Activated CD4-positive, alpha-beta T cell treated with anti-CD3 and anti-CD28 coated beads for 48 hours (primary cell): Measurements from ENCODE around the gene COL27A1.

Source experiments
- DNase-seq: peaks from one replicate; pipeline ENCODE4 v3.0.0-alpha.2; 2020

COL27A1 gene

DNA sequence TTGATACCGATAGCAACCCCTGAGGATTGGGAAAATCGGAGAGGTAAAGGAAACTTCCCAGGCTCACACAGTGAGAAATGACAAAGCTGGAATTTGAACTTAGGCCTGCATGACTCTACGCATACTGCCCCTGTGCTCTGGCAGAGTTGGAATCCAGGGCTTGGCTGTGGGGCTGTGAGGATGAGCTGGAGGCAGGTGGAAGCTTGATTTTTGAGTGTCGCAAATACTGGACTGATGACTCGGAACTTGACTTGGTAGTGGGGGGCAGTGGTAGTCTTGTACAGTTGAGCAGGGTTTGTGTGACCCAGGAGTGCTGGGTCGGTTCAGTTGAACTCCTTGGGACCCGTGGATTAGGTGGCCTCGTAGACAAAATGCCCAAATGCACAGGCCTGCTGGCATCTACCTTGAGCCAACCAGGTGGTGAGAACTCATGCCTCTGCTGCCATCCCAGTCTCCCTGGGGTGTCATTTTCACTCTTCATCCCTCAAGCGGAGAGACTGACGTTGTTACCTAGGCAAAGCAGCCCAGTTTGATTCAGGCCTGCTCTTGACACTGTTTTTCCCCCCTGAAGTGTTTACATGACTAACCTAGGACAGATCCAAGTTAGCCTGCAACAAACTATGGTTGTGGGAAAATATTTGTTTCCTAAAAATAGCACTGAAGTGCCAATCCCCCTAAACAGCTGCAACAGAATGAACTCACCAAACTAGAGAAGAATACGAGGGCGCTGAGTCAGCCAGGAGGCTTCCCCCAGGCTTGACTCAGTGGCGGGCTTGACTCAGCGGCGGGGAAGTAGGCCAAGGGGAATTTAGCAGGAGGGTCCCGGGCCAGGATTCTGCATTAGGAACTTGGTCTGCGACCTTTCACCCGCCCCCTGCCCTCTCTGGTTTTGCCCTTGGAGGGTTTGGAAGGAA is 121.8 kb downstream of the COL27A1 start:
- DNase-seq = no peak

DNA sequence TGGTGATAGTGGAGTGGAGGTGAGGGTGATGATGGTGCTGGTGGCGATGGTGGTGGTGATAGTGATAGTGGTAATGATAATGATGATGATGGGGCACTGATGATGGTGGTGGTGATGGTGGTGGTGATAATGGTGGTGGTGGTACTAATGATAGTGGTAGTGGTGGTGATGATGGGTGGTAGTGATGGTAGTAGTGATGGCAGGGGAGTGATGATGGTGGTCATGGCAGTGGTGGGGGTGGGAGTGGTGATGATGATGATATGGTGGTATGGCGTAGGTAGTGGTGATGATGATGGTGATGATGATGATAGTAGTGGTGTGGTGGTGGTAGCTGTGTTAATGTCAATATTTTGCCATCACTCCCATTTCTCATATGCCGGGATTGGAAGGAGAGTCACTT is 123.0 kb downstream of the COL27A1 start:
- DNase-seq = no peak

DNA sequence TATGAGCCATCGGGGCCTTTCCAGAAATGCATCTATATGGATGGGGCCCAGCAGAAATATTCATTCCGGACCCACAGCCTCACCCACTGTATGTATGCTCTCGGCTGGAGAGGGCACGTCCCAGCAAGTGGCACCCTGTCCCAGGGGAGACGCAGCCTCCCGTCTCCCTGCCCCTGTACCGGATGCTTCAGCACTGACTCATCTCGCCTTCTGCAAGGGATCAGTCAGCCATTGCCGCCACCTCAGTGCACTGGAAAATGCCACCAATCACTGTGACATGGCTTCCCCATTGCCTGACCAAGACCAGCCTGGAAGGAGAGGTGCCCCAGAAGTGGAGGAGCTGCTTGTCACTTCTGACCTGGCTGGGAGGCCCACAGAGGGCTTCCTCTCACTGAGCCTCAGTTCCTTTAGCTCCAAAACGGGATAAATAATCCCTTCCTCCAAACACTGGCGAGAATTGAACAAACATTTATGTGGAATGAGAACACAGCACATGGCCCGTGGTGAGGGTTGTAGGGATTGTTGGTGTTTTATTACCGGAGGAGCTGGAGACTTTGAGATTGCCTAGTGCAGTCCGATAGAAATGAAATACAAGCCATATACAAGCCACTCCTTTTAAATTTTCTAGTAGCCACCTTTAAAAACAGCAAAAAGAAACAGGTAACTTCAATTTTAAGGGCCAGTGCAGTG is 123.7 kb downstream of the COL27A1 start:
- DNase-seq = no peak

DNA sequence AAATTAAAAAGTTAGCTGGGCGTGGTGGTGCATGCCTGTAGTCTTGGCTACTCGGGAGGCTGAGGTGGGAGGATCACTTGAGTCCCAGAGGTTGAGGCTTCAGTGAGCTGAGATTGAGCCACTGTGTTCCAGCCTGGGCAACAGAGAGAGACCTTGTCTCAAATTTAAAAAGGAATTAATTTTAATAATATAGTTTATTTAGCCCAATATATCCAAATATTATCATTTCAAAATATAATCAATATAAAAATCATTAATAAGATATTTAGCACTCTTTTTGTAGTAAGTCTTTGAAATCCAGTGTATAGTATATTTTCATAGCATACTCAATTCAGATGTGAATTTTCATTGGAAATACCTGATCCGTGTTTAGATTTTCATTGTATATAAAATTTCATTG is 124.4 kb downstream of the COL27A1 start:
- no peak for DNase-seq

DNA sequence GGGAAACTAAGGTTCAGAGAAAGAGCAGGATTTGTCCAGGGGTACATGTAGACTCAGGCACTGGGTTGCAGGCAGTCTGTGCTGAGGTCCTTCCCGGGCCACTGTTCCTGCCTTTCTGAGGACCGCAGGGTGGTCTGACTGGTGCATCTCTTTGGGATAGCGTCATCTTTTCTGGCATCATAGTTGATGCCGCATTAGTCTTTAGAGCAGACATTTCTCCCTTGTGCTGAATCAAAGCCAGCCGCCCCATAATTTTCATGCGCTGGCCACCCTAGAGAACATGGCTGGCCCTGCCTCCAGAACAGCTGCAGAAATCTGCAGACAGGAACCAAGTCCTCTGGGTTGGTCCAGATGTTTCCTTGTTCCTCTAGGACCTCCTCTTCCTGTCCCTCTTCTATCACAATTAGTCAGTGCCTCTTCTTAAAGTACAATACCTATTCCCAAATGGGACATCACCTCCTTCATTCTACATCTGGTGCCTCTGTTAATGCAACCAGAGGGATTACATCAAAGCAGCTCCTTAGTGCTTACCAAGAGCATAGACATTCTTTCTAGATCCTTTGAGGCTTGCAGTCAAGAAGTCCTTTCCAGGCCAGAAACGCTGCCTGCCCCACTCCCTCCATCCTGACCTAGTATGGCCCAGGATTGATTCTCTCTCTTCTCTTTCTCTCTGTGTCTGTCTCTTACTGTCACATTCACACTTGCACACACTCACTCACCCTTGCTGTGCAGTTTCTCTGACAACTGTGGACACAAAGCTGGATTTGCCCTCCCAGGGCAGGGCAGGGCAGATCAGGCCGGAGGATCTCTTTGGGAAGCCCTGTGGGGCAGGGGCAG is 125.5 kb downstream of the COL27A1 start:
- DNase-seq = no peak

DNA sequence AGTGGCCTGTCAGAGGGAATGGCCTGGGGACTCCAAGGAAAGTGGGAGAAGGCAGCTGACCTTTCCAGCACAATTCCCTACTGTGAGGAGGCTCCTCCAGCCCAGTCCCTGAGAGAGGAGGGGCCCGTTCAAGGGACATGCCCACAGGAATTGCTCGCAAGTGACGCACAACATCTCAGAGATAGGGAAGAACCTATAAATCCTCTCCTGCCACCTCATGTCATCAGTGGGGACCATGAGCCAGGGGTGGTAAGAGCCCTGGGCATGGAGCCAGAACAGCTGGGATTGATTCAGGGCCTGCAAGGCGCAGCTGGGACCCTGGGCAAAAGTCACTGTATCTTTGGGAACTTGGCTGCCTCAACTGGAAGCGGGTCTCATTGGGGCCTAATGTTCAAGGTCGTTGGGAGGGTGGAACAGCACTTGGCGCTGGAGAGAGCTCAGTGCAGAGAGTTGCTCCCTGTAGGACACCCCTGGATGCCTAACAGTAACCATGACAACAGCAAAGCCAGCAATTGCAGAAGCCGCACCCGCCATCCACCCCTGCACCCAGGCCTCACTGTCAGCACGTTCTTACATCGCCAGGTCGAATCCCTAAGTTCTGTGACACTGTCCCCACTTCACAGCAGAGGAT is 126.3 kb downstream of the COL27A1 start:
- DNase-seq = no peak

DNA sequence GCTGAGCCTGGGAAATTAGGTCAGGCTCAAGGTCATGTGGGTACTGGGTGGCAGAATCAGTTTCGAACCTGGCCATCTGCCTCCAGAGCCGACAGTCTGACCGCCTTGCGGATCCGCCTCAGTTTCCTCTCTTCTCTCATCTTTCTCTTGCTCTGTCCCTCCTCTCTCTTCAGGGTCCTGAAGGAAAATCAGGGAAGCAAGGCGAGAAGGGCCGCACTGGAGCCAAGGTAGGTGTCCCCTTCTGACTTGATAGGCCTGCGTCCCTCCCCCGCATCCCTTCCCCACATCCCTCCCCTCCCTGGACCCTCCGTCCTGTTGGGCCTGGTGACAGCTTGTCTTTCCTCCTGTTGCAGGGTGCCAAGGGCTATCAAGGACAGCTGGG is 126.8 kb downstream of the COL27A1 start:
- no peak for DNase-seq

DNA sequence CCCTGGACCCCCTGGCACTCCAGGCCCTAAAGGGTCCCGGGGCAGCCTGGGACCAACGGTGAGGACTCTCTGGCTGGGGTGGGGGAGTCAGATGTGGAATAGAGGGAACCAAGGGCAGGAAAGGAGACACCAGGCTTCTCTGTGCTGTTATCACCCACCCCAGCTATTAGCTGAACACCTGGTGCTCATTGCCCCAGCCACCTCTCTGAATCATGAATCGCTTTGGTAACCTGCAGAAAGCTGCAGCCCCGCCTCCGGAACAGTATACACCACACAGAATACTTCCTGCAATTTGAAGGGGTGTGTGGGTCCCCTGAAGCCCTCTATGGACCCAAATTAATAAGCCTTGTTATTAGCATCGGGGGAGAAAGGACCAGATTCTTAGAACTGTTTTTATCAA is 127.2 kb downstream of the COL27A1 start:
- no peak for DNase-seq

DNA sequence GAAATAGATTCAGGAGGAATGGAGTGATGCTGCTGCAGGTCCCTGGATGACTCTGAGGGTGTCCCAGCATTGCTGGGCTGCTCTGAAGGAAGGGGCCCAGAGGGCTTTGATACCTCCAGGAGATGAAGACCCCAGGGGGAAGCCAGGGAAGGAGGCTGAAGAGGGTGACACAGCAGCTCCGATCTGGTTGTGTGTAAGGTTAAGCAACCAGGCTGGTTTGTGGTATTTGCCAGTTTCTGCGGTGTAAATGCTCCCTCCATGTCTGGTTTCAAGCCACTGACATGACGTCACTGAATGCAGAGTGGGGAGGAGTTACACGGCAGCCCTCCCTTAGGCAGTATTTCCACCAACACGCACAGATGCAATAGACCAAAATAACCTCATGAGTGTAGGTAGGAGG is 127.6 kb downstream of the COL27A1 start:
- peak; percentile 36 for DNase-seq

DNA sequence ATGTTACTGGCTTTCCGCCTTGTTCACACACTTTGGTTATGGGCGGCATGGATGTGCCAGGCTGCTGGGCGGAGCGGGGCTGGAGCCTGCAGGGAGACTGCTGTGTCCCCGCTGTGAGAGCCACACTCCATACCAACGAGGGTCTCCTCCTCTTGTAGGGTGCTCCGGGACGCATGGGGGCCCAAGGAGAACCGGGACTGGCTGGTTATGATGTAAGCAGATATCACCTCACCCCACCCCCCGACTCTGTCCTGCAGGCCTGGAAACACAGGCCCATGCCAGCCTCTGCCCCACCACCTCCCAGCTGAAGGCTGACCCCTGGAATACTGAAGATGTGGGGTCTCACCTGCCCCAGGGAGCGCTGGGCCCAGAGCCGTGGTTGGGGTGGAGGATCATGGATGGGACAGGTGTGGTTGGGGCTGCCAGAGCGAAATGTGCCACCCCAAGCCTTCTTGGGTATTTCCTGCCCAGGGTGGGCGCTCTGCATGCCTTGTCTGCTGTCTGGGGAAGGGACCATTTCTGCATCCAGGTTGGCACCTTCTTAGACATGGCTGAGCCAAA is 128.3 kb downstream of the COL27A1 start:
- no peak for DNase-seq

DNA sequence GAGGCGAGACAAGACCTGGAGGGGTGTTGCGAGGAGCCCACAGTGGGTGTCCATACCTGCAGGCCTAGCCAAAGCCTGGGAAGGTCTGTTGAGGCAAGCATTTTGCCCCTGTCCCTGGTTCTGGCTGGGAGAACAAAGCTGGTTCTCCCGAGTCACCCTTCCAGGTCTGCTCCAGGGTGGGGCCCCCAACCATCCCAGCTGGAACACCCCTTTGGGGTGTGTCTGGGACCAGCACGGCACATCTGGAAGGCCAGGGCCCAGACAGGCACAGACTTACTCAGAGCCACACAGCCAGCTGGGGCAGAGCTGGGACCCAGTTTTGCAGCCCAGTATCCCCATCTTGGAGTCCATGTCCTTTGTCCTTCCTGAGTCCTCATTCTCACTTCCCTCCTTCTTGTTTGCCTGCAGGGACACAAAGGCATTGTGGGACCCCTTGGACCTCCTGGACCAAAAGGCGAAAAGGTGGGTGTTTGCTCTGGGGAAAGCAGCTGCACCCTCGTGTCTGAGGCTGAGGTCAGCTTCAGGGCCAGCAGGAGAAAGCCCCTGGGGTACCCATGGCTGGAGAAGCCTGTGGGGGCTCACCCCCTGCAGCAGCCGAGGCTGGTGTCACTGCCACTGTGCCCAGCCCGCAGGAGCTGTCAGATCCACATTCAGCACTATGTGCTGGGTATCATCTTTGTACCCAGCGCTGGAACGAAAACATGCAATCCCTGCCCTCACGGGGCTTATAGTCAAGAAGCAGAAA is 129.2 kb downstream of the COL27A1 start:
- no peak for DNase-seq

DNA sequence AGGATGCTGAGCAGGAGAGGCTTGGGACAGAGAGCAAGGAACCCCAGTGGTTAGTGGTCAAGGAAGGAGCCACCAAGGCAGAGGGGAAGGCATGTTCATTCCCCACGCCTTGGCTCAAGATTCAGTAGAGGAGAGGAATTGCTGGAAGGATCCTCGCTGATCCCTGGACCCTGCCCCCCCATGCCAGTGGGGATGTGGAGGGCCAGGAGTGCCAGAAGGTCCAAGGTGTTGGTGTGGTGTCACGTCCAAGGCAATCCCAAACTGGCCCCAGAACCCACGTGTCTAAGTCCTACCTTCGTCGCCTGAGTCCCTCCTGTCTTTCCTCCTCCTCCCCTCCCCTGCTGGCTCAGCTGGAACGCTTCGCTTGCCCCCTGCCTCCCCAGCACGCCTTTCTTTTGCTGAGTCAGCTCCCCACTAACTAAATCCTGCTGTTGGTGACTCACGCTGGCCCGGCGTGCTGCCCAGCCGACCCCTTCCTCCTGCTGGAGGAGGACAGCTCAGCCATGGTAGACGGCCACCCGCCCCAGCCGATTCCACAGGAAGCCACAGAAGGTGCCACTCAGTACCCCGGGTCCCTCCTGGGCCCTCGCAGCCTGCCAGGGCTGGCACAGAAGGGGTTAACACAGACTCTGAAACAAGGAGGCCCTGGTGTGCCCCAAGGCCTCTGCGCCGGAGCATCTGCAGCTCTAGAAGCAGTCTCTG is 130.0 kb downstream of the COL27A1 start:
- no peak for DNase-seq

DNA sequence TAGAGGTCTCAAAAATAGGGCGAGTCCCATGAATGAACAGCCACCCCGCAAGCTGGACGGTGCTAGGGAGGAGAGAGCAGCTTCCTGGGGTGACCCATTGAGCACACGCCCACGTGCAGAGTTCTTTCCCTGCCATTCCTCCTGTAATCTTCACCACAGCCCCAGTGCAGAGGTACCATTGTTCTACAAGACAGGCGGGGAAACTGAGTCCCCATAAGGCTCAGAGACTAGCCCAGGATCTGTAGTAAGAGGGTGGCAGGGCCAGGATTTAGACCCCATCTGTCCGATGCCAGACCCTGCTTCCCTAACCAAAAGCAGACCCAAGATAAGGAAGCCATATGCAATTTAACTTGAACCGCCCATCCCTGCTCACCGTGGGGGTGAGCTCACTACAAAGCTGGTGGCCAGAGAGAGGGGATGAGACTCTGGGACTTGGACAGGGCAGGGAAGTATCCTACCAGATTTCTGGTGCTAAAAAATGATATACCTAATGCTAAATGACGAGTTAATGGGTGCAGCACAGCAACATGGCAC is 130.9 kb downstream of the COL27A1 start:
- DNase-seq = no peak

DNA sequence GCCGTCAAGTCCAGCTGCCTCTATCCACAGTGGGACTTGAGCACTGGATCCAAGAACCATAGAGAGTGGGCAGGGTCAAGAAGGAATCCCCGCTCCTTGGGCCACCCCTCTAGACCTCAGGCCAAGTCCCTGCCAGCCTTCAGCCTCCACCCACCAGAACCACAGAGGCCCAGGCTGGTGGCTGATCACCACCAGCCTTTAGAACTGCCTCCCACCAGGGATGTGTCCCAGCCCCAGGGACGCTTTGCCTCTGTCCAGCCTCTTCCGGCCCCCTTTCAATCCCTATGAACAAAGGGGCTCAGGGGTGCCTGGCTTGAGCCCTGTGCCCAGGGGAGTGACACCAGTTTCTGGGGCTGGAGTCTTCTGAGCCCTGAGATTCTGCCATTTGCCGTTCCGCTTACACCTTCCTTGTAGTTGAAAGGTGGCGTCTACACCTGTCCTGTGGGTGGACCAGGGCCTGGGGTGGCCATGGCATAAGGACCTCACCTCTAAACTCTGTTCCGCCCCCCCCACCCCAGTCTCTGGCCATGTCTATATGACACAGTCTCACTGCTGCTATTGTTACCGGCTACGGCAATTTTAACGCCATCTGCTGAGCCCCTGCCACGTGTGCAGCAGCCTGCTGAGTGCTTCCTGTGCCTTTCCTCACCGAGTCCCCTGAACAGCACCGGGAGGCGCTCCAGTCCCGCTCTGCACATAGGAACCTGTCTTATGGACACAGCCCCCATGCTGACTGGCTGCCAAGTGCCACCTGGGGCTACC is 131.8 kb downstream of the COL27A1 start:
- no peak for DNase-seq

DNA sequence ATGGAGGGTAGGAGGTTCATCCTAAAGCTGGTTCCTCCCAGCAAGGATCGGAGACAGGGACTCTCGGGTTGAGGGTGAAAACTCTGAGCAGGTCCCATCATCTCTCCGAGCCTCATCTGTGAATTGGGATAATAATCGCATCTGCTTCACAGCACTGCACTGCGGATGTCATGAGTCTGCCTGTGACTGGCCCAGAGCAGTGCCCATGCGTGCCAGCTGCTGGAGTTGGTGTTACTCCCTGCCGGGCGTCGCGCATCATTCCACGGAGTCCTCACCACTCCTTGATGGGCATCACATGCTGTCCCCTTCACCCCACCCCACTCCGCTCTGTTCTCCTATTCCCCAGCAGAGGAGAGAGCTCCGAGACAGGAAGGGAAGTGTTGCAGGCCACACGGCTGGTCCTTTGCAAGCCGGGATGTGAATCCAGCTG is 132.4 kb downstream of the COL27A1 start:
- DNase-seq = no peak

DNA sequence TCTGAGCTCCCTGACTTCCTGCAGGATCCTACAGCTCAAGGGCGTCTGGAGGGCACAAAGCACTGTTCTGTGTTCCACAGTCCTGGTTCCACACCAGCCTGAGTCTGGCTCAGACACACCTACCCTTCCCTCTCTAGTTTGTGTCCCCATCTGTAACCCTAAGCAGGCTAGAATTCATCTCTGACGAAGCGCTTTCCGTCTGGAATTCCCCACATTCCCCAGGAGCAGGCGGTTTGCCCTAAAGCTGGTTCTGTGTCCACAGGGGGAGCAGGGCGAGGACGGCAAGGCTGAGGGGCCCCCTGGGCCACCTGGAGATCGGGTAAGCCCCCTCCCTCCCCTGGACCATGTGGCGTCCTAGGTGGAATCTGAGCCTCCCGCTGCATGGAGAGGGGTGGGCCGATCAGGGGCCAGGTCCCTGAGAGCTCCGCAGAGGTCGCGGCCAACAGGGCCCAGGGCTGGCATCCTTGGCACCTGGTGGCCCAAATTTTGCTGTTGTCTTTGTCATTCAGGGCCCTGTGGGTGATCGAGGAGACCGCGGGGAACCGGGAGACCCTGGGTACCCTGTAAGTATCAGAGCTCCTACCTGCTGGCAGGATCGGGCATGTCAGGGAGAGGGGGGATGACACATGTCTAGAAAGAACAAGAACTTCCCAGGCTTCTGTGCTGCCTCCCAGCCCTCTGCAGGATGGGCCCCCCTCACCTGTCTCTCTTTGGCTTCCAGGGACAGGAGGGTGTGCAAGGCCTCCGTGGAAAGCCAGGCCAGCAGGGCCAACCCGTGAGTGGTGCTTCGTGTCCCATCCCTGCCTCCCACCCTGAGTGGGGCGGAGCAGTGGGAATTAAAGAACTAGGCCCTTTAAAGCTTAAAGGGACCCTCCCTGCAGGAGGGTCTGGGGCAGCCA is 133.1 kb downstream of the COL27A1 start:
- DNase-seq = no peak

DNA sequence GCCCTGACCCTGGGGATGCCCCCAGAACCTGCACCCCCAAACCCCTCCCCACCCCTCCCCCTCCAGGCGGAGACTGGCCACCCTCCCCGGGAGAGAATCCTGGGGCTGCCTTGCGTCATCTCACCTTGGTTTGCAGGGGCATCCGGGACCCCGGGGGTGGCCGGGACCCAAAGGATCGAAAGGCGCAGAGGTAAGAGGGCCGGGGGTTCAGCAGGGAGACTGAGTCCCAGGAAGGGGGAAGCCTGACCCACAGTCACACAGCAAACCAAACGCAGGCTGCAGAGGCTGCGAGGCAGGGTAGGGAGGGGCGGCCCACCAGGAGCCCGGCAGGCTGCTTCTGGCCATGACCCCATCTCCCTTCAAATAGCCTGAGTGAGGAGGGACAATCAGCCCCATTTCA is 133.8 kb downstream of the COL27A1 start:
- no peak for DNase-seq

DNA sequence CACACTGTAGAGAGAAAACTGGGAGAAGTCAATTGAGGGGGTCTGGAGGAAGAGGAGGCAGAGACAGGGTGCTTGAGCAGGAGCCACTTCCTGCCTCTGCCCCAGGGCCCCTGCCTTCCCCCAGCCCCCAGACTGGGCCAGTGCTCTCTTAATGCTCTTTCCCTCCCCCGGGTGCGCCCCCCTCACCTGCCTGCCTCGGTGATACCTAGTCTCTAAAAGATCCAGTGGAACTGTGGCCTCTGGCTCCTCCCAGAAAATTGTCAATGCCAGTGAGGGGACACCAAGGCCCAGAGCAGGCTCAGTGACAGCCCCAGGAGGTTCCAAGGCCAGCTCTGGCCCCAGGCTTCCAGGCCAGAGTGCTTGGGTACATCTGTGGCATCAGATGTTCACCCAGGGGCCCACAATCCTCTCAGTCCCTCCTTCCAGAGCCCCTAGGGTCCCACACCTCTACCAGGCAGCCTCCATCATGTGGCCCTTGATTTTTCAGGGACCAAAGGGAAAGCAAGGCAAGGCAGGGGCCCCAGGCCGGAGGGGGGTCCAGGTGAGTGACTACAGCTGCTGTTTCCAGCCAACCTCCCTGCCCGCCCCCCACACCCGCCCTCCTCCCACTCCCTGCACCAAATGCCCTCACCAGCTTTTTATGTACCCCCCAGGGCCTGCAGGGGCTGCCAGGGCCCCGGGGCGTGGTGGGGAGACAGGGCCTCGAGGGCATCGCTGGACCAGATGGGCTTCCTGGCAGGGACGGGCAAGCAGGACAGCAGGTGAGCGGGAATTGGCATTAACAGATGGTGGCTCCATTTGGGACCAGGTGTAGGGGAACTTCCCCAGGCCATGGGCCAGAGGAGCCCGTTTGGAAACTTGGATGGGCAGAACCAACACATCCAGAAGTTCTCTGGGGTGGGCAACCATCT is 134.5 kb downstream of the COL27A1 start:
- no peak for DNase-seq
